Vagina (tissue), 2 donors: Measurements from ENCODE around the gene SPSB1.
A peak's percentile ranks its signal among the peaks of the same experiment; 100 is the strongest.

Experiments used
- CTCF ChIP-seq, 3 experiments: fragments of 450-650 bp in 2 of 3; fragments of 200-600 bp in 1 of 3; sonication (generic) in 1 of 3; IDR thresholded peaks; one replicate each; pipeline ENCODE4 v1.5.1; 2017 to 2019; ENCODE audit warnings: antibody characterized with exemption in 3 of 3, mild to moderate bottlenecking in 2 of 3, moderate library complexity in 2 of 3
- POLR2AphosphoS5 ChIP-seq, 2 donors: sonication (generic); formaldehyde crosslinking; IDR thresholded peaks; one replicate each; pipeline ENCODE4 v1.9.0; 2017; ENCODE audit warnings: antibody characterized with exemption in 2 of 2, mild to moderate bottlenecking in 2 of 2, low read depth in 1 of 2; ENCODE audit not compliant: insufficient read depth in 1 of 2

- no peak for TF ChIP-seq CTCF (IDR thresholded peaks at IDR 0.05)
- peak; percentile 72 to 79 for TF ChIP-seq POLR2AphosphoS5 (IDR thresholded peaks at IDR 0.05; ENCODE audit: insufficient read depth in 1 of 2, low read depth in 1 of 2)
Measured at GRCh38 chr1:9376886-9377333, 84.2 kb downstream of the SPSB1 start.
